ENCODE measurements around the gene ERGIC1. TPM values are rescaled to one million over a fixed set of nuclear protein-coding genes. Genes with fewer than 3 reads are reported as not detected.

The ERGIC1 gene
- total RNA-seq, 2 donors from 2014 or later = 46.5 to 93.1 TPM

- Histone ChIP-seq H3K9me3 (no peaks in the 10 kb centered on the region), H3K4me1 (peaks cover 66% of the 10 kb centered on the region), H3K36me3 (replicated peaks in 1 of 2; ENCODE audit: insufficient read depth in 1 of 2, low read depth in 2 of 2) (no peaks in the 10 kb centered on the region), H3K4me3 (no peak overlapping the region), H3K27me3 (no peaks in the 10 kb centered on the region), H3K27ac (peak overlapping the region; percentile 86 to 97 (median 88))
- 71 to 93% methylated on average over 3 of the region's 3 CpGs for WGBS, 2 donors
- no peak for DNase-seq
- intact Hi-C loops (cut with DNase I) = no loop called here
- ATAC-seq = no peak
- TF ChIP-seq CTCF (IDR thresholded peaks at IDR 0.05) = no peak
- TF ChIP-seq POLR2A (IDR thresholded peaks at IDR 0.05) = no peak
Observed at GRCh38 chr5:172838151-172838875, 4.3 kb downstream of the ERGIC1 start.

GRCh38 chr5:172839669-172840431, 5.8 kb downstream of the ERGIC1 start:
- intact Hi-C loops (cut with DNase I) = no loop called here
- no peaks in the 10 kb centered on the region for H3K36me3 ChIP-seq (replicated peaks in 1 of 2; ENCODE audit: insufficient read depth in 1 of 2, low read depth in 2 of 2)
- peak in 2 of 4 donors; percentile 50 to 66 for DNase-seq
- H3K27ac ChIP-seq = peak overlapping the region; percentile 44 to 97 (median 78)
- no peaks in the 10 kb centered on the region for H3K9me3 ChIP-seq
- no peaks in the 10 kb centered on the region for H3K27me3 ChIP-seq
- peaks cover 59% of the 10 kb centered on the region for H3K4me1 ChIP-seq
- TF ChIP-seq POLR2A (IDR thresholded peaks at IDR 0.05) (no peak), CTCF (IDR thresholded peaks at IDR 0.05) (no peak)
- WGBS, 2 donors = 38 to 49% methylated on average over 12 to 13 of the region's 13 CpGs
- ATAC-seq = peak; percentile 28
- H3K4me3 ChIP-seq = no peak overlapping the region

GRCh38 chr5:172840432-172841154, 6.5 kb downstream of the ERGIC1 start:
- intact Hi-C loops (cut with DNase I) = no loop called here
- DNase-seq = no peak
- Histone ChIP-seq H3K36me3 (replicated peaks in 1 of 2; ENCODE audit: insufficient read depth in 1 of 2, low read depth in 2 of 2) (no peaks in the 10 kb centered on the region), H3K9me3 (no peaks in the 10 kb centered on the region), H3K4me1 (peaks cover 51% of the 10 kb centered on the region), H3K27ac (peak overlapping the region; percentile 44 to 97 (median 78)), H3K4me3 (no peak overlapping the region), H3K27me3 (no peaks in the 10 kb centered on the region)
- TF ChIP-seq CTCF (IDR thresholded peaks at IDR 0.05) (no peak), POLR2A (IDR thresholded peaks at IDR 0.05) (no peak)
- no peak for ATAC-seq
- 82 to 83% methylated on average over 10 to 12 of the region's 12 CpGs for WGBS, 2 donors

- H3K27ac ChIP-seq = peak overlapping the region; percentile 53 to 97 (median 78)
- TF ChIP-seq POLR2A (IDR thresholded peaks at IDR 0.05) (no peak), CTCF (IDR thresholded peaks at IDR 0.05) (no peak)
- WGBS, 2 donors = 34 to 49% methylated on average over 6 of the region's 6 CpGs
- DNase-seq (no peak), ATAC-seq (no peak)
- H3K4me3 ChIP-seq = no peak overlapping the region
- intact Hi-C loops (cut with DNase I) = no loop called here
- peaks cover 45% of the 10 kb centered on the region for H3K4me1 ChIP-seq
- no peaks in the 10 kb centered on the region for H3K27me3 ChIP-seq
- no peaks in the 10 kb centered on the region for H3K36me3 ChIP-seq (replicated peaks in 1 of 2; ENCODE audit: insufficient read depth in 1 of 2, low read depth in 2 of 2)
- no peaks in the 10 kb centered on the region for H3K9me3 ChIP-seq
Observed at GRCh38 chr5:172841256-172841655, 7.2 kb downstream of the ERGIC1 start.

Data from body of pancreas (tissue), 4 donors.